DMS 273 (cell line): Measurements from ENCODE around the gene ATG2A.
"Not testable (repeated sequence)": the region's sequence is repeated elsewhere in the genome, so short reads cannot be mapped to it uniquely, and the experiment has no call there.

Experiments used
- DNase-seq: peaks from one replicate; lab custom pipeline; 2025; ENCODE audit not compliant: unreplicated experiment; lab: John Stamatoyannopoulos, UW

ATG2A gene

GRCh38 chr11:64857485-64857884 is 59.5 kb downstream of the ATG2A start:
- no peak for DNase-seq

- peak; percentile 23 for DNase-seq
Observed at GRCh38 chr11:64856382-64857227, 60.4 kb downstream of the ATG2A start.

GRCh38 chr11:64855596-64856304 is 61.3 kb downstream of the ATG2A start:
- DNase-seq: no peak

- peak; percentile 68 for DNase-seq
Observed at GRCh38 chr11:64854534-64855502, 62.2 kb downstream of the ATG2A start.

GRCh38 chr11:64854157-64854533 is 62.9 kb downstream of the ATG2A start:
- DNase-seq: no peak

GRCh38 chr11:64853709-64854108 is 63.3 kb downstream of the ATG2A start:
- DNase-seq: no peak

- no peak for DNase-seq
Observed at GRCh38 chr11:64852804-64853509, 64.1 kb downstream of the ATG2A start.

- DNase-seq: no peak
Observed at GRCh38 chr11:64851831-64852351, 65.1 kb downstream of the ATG2A start.

GRCh38 chr11:64850979-64851567 is 65.9 kb downstream of the ATG2A start:
- peak; percentile 36 for DNase-seq

- peak; percentile 85 for DNase-seq
Observed at GRCh38 chr11:64849598-64850356, 67.2 kb downstream of the ATG2A start.

- DNase-seq: peak; percentile 76
Observed at GRCh38 chr11:64848826-64849597, 68.0 kb downstream of the ATG2A start.

- no peak for DNase-seq
Observed at GRCh38 chr11:64848214-64848825, 68.7 kb downstream of the ATG2A start.

GRCh38 chr11:64846998-64847666 is 69.9 kb downstream of the ATG2A start:
- peak; percentile 95 for DNase-seq

GRCh38 chr11:64845776-64846129 is 71.3 kb downstream of the ATG2A start:
- not testable (repeated sequence) for DNase-seq

- no peak for DNase-seq
Observed at GRCh38 chr11:64845129-64845775, 71.8 kb downstream of the ATG2A start.
